ENCODE results near the gene MLYCD. TPM values are rescaled to one million over a fixed set of nuclear protein-coding genes. Genes with fewer than 3 reads are reported as not detected.

The MLYCD gene
- total RNA-seq, 4 donors from 2014 or later: 4.5 to 16.6 (median 6.7) TPM

- Histone ChIP-seq H3K9me3 (no peaks in the 10 kb centered on the region), H3K27ac (peak overlapping the region in 1 of 2 donors; percentile 76), H3K4me1 (peaks cover 0 to 18% of the 10 kb centered on the region in 2 donors), H3K36me3 (no peaks in the 10 kb centered on the region), H3K27me3 (no peaks in the 10 kb centered on the region), H3K4me3 (no peak overlapping the region)
- peak in 1 of 2 donors; percentile 38 for DNase-seq
- TF ChIP-seq POLR2A (IDR thresholded peaks at IDR 0.05): no peak
- TF ChIP-seq CTCF (IDR thresholded peaks at IDR 0.05): no peak
- intact Hi-C loops (cut with DNase I; ENCODE audit: low total_unique reads): no loop called here
These were observed 55.7 kb downstream of the MLYCD start for GRCh38 chr16:83954577-83955016.

- H3K36me3 ChIP-seq: no peaks in the 10 kb centered on the region
- no peaks in the 10 kb centered on the region for H3K27me3 ChIP-seq
- intact Hi-C loops (cut with DNase I; ENCODE audit: low total_unique reads): no loop called here
- peaks cover 0 to 18% of the 10 kb centered on the region in 2 donors for H3K4me1 ChIP-seq
- no peak overlapping the region for H3K4me3 ChIP-seq
- TF ChIP-seq POLR2A (IDR thresholded peaks at IDR 0.05): no peak
- TF ChIP-seq CTCF (IDR thresholded peaks at IDR 0.05): no peak
- no peak overlapping the region for H3K27ac ChIP-seq
- H3K9me3 ChIP-seq: no peaks in the 10 kb centered on the region
- peak in 1 of 2 donors; percentile 32 for DNase-seq
These were observed 56.6 kb downstream of the MLYCD start for GRCh38 chr16:83955218-83956130.

GRCh38 chr16:83956336-83957289, 57.7 kb downstream of the MLYCD start:
- H3K27ac ChIP-seq: no peak overlapping the region
- TF ChIP-seq POLR2A (IDR thresholded peaks at IDR 0.05) (no peak), CTCF (IDR thresholded peaks at IDR 0.05) (peak; percentile 49 to 77 (median 61))

GRCh38 chr16:83957296-83957855, 58.5 kb downstream of the MLYCD start:
- intact Hi-C loops (cut with DNase I; ENCODE audit: low total_unique reads): no loop called here
- TF ChIP-seq CTCF (IDR thresholded peaks at IDR 0.05) (no peak), POLR2A (IDR thresholded peaks at IDR 0.05) (no peak)
- no peak for DNase-seq
- Histone ChIP-seq H3K4me3 (no peak overlapping the region), H3K4me1 (peaks cover 0 to 18% of the 10 kb centered on the region in 2 donors), H3K27me3 (no peaks in the 10 kb centered on the region), H3K9me3 (no peaks in the 10 kb centered on the region), H3K27ac (no peak overlapping the region), H3K36me3 (no peaks in the 10 kb centered on the region)

More at GRCh38 chr16:83956336-83957289, 57.7 kb downstream of the MLYCD start:
- H3K36me3 ChIP-seq: no peaks in the 10 kb centered on the region
- no peaks in the 10 kb centered on the region for H3K9me3 ChIP-seq
- H3K27me3 ChIP-seq: no peaks in the 10 kb centered on the region
- DNase-seq: peak; percentile 62 to 68
- peaks cover 0 to 18% of the 10 kb centered on the region in 2 donors for H3K4me1 ChIP-seq
- H3K4me3 ChIP-seq: no peak overlapping the region
- intact Hi-C loops (cut with DNase I; ENCODE audit: low total_unique reads): no loop called here

Data from uterus (tissue), 4 donors.